Esophagus muscularis mucosa (tissue), 4 donors: Measurements from ENCODE around the gene ADK. TPM values are rescaled to one million over a fixed set of nuclear protein-coding genes. Genes with fewer than 3 reads are reported as not detected.

Experiments used
- DNase-seq: peaks from one replicate; pipeline ENCODE4 v3.0.0-alpha.2; 2017; ENCODE audit errors: extremely low spot score
- H3K27ac ChIP-seq, 4 donors: fragments of 200-600 bp; sonication (generic); replicated peaks in 1 of 4; 1 replicate in 3 of 4; 2 replicates in 1 of 4; pipeline ENCODE4 v1.5.1; 2016 to 2019; ENCODE audit warnings: mild to moderate bottlenecking in 1 of 4
- H3K27me3 ChIP-seq, 4 donors: fragments of 200-600 bp; sonication (generic); one replicate each; pipeline versions ENCODE4 v1.5.1 to v1.6.0; 2016 to 2019
- H3K36me3 ChIP-seq, 4 donors: fragments of 200-600 bp; sonication (generic); one replicate each; pipeline ENCODE4 v1.5.1; 2016 to 2019
- H3K4me1 ChIP-seq, 4 donors: fragments of 200-600 bp; sonication (generic); one replicate each; pipeline ENCODE4 v1.5.1; 2016 to 2019
- H3K4me3 ChIP-seq, 4 donors: fragments of 200-600 bp; sonication (generic); 1 replicate in 2 of 4; 2 replicates in 2 of 4; pipeline ENCODE4 v1.5.1; 2016 to 2019; ENCODE audit warnings: mild to moderate bottlenecking in 4 of 4, moderate library complexity in 1 of 4
- H3K9me3 ChIP-seq, 4 donors: fragments of 200-600 bp; sonication (generic); 1 replicate in 3 of 4; 2 replicates in 1 of 4; pipeline ENCODE4 v1.5.1; 2016 to 2019
- EP300 ChIP-seq: sonication (generic); formaldehyde crosslinking; IDR thresholded peaks from one replicate; pipeline ENCODE4 v1.6.1; 2017; ENCODE audit warnings: antibody characterized with exemption
- POLR2A ChIP-seq: fragments of 450-650 bp; IDR thresholded peaks from one replicate; pipeline ENCODE4 v1.6.1; 2017; ENCODE audit warnings: antibody characterized with exemption, moderate library complexity, mild to moderate bottlenecking, low read depth
- POLR2AphosphoS5 ChIP-seq, 2 donors: sonication (generic); formaldehyde crosslinking; IDR thresholded peaks; one replicate each; pipeline ENCODE4 v1.6.1; 2017; ENCODE audit warnings: antibody characterized with exemption in 2 of 2
- WGBS: methylation state at CpG from one replicate; pipeline ENCODE4 v1.1.5; 2018; 5-methylcytosine and 5-hydroxymethylcytosine counted together
- intact Hi-C: fragments of 100-400 bp; cut with DNase I; formaldehyde crosslinking; loops from one replicate; pipeline ENCODE4 v1.15.1; 2023
- total RNA-seq, 4 donors: library from RNA; depleted of rRNA; stranded (reverse); fragments of >200 nt; gene quantifications; one replicate each; pipeline versions ENCODE4 v1.1.0 to v1.2.1, GENCODE V29; 2016
- TF ChIP-seq, protein P1 (sequence below), 3 experiments: fragments of 200-600 bp in 2 of 3; fragments of 450-650 bp in 1 of 3; sonication (generic) in 2 of 3; IDR thresholded peaks; one replicate each; pipeline ENCODE4 v1.5.1; 2017 to 2019; ENCODE audit warnings: antibody characterized with exemption in 3 of 3, mild to moderate bottlenecking in 2 of 3, moderate library complexity in 1 of 3

Gene ADK
- total RNA-seq, 4 donors from 2014 or later: 20.2 to 23.3 (median 21.2) TPM

DNA sequence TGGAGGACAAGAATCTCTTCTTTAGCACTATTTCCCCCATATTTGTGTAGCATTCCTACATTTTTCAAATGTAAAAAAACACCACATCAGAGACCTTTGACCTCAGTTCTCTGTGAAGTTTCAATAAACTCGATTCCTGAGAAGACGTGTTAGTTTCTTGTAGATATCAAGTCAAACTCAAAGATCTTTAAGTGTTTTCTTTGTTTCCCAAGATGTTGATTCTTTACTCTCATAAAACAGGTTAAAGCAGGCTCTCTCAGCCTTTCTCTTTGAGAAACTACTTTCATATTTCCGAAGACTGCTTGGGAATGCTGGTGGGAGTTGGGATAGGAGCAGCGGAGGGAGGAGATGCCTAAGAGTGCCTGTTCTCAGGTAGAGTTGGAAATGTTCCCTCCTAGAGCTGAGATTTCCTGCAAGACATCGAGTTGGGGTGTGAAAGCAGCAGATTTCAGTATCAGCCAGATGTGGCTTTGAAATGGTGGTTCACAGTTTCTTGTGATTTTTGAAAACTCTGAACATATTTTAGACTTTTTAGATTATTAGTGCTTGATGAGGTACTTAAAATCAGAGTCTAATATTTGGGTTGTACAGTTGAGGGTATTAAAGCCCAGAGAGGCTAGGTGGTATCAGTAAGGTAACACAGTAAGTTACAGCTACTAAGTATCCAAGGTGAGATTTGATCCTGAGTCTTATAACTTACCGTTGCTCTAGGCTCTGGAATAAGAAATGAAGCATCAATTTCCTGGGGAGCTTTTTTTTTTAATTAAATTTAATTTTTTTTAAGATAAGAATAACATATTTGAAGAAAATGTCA is 13.9 kb downstream of the ADK start:
- TF ChIP-seq, protein P1, sequence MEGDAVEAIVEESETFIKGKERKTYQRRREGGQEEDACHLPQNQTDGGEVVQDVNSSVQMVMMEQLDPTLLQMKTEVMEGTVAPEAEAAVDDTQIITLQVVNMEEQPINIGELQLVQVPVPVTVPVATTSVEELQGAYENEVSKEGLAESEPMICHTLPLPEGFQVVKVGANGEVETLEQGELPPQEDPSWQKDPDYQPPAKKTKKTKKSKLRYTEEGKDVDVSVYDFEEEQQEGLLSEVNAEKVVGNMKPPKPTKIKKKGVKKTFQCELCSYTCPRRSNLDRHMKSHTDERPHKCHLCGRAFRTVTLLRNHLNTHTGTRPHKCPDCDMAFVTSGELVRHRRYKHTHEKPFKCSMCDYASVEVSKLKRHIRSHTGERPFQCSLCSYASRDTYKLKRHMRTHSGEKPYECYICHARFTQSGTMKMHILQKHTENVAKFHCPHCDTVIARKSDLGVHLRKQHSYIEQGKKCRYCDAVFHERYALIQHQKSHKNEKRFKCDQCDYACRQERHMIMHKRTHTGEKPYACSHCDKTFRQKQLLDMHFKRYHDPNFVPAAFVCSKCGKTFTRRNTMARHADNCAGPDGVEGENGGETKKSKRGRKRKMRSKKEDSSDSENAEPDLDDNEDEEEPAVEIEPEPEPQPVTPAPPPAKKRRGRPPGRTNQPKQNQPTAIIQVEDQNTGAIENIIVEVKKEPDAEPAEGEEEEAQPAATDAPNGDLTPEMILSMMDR (IDR thresholded peaks at IDR 0.05): no peak
- TF ChIP-seq POLR2A (no peak), EP300 (no peak), POLR2AphosphoS5 (IDR thresholded peaks at IDR 0.05) (no peak)
- no peaks in the 10 kb centered on the region for H3K27me3 ChIP-seq
- DNase-seq: no peak
- intact Hi-C loops: no loop called here
- H3K4me3 ChIP-seq: no peak overlapping the region
- no peaks in the 10 kb centered on the region for H3K9me3 ChIP-seq
- 76% methylated on average over 6 of the region's 6 CpGs for WGBS
- H3K27ac ChIP-seq: no peak overlapping the region
- H3K36me3 ChIP-seq: no peaks in the 10 kb centered on the region
- H3K4me1 ChIP-seq: peaks cover 0 to 11% (median 0%) of the 10 kb centered on the region in 4 donors

DNA sequence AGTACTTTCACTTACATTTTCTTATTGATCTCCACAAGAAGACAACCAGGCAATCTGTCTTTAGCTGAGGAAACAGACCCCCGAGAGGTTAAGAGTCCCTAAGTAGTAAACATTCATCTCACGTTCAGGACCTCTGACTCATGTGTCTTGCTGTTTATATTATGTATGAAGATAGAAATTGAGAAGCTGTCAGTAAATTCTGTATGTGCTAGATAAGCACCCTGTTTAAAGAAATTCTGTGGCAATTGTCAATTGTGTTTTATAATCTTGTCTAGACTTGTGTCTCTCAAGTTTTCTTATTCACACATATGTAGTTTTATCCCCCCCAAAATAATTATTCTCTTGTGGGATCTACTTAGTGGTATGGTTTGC is 14.5 kb downstream of the ADK start:
- Histone ChIP-seq H3K4me3 (no peak overlapping the region), H3K27ac (no peak overlapping the region), H3K9me3 (no peaks in the 10 kb centered on the region), H3K27me3 (no peaks in the 10 kb centered on the region), H3K36me3 (no peaks in the 10 kb centered on the region), H3K4me1 (peaks cover 0 to 11% (median 0%) of the 10 kb centered on the region in 4 donors)
- no peak for DNase-seq
- no peak for TF ChIP-seq POLR2AphosphoS5 (IDR thresholded peaks at IDR 0.05)
- TF ChIP-seq POLR2A: no peak
- TF ChIP-seq EP300: no peak
- TF ChIP-seq, protein P1 (IDR thresholded peaks at IDR 0.05): no peak
- intact Hi-C loops: no loop called here
- WGBS: 51% methylated on average over 2 of the region's 2 CpGs

DNA sequence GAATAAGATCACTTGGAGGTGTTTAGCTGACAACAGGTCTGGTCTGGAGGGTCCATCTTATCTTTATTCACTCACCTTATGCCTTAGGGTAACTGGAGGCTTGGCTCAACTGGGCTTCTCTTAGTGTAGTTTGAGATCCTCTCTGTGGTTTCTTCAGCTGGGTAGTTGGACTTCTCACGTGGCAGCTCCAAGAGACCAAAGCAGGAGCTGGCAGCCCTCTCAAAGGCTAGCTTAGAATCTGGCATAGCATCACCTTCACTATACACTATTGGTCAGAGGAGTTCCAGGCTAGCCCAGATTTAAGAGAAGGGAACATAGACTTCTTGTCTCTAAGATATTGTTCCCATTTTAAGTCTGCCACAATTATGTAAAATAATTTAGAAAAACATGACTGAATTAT is 16.4 kb downstream of the ADK start:
- WGBS: 67% methylated on average over 1 of the region's 1 CpG
- Histone ChIP-seq H3K27ac (no peak overlapping the region), H3K9me3 (no peaks in the 10 kb centered on the region), H3K4me1 (peaks cover 0 to 11% (median 0%) of the 10 kb centered on the region in 4 donors), H3K4me3 (no peak overlapping the region), H3K36me3 (no peaks in the 10 kb centered on the region), H3K27me3 (no peaks in the 10 kb centered on the region)
- TF ChIP-seq, protein P1 (IDR thresholded peaks at IDR 0.05): no peak
- TF ChIP-seq POLR2AphosphoS5 (IDR thresholded peaks at IDR 0.05): no peak
- no peak for TF ChIP-seq EP300
- TF ChIP-seq POLR2A: no peak
- intact Hi-C loops: no loop called here
- DNase-seq: no peak

DNA sequence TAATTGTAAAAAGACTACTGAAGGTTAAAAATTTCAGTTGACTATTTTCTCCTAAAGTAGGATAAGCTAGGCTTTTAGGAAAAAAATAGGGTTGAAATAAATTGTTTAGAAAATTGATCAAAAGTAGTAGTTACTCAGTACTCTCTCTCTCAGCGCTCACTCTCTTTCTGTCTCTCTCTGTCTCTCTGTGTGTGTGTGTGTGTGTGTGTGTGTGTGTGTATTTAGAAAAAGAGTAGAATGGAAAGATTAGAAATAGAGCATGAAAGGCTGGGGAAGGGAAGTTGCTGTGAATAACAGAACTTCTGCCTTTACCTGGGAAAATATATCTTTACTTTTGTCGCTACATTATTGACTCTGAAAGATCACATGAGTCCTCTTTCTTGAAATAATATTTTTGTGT is 20.6 kb downstream of the ADK start:
- intact Hi-C loops: no loop called here
- no peaks in the 10 kb centered on the region for H3K9me3 ChIP-seq
- no peak overlapping the region for H3K27ac ChIP-seq
- H3K36me3 ChIP-seq: no peaks in the 10 kb centered on the region
- no peak for DNase-seq
- no peak for TF ChIP-seq POLR2AphosphoS5 (IDR thresholded peaks at IDR 0.05)
- no peak for TF ChIP-seq POLR2A
- TF ChIP-seq EP300: no peak
- TF ChIP-seq, protein P1 (IDR thresholded peaks at IDR 0.05): no peak
- WGBS: 97% methylated on average over 2 of the region's 2 CpGs
- H3K4me1 ChIP-seq: peaks cover 5 to 17% (median 6%) of the 10 kb centered on the region in 4 donors
- no peak overlapping the region for H3K4me3 ChIP-seq
- H3K27me3 ChIP-seq: no peaks in the 10 kb centered on the region
